Measurements from ENCODE around the gene PEBP1.

PEBP1 gene

GRCh38 chr12:118137148-118137678, 1.3 kb downstream of the PEBP1 start:
- DNase-seq, result no peak

GRCh38 chr12:118140825-118141224, 4.9 kb downstream of the PEBP1 start:
- no peak for DNase-seq

GRCh38 chr12:118144499-118144898, 8.6 kb downstream of the PEBP1 start:
- DNase-seq, result no peak

- DNase-seq, result no peak
Observed at GRCh38 chr12:118145113-118145797, 9.3 kb downstream of the PEBP1 start.

GRCh38 chr12:118145798-118146156, 9.9 kb downstream of the PEBP1 start:
- no peak for DNase-seq

- no peak for DNase-seq
Observed at GRCh38 chr12:118148287-118148686, 12.4 kb downstream of the PEBP1 start.

GRCh38 chr12:118150625-118151024, 14.7 kb downstream of the PEBP1 start:
- no peak for DNase-seq

- DNase-seq, result no peak
Observed at GRCh38 chr12:118151755-118152154, 15.8 kb downstream of the PEBP1 start.

- DNase-seq, result no peak
Observed at GRCh38 chr12:118160536-118160935, 24.6 kb downstream of the PEBP1 start.

- DNase-seq, result no peak
Observed at GRCh38 chr12:118164798-118165486, 29.0 kb downstream of the PEBP1 start.

GRCh38 chr12:118166946-118167345, 31.0 kb downstream of the PEBP1 start:
- no peak for DNase-seq

- DNase-seq, result no peak
Observed at GRCh38 chr12:118175823-118176447, 40.0 kb downstream of the PEBP1 start.

- no peak for DNase-seq
Observed at GRCh38 chr12:118183155-118183554, 47.2 kb downstream of the PEBP1 start.

- no peak for DNase-seq
Observed at GRCh38 chr12:118183711-118184110, 47.8 kb downstream of the PEBP1 start.

GRCh38 chr12:118185602-118186397, 49.9 kb downstream of the PEBP1 start:
- no peak for DNase-seq

GRCh38 chr12:118187751-118188435, 52.0 kb downstream of the PEBP1 start:
- DNase-seq, result no peak

GRCh38 chr12:118188690-118189371, 52.9 kb downstream of the PEBP1 start:
- DNase-seq, result no peak

GRCh38 chr12:118189741-118190191, 53.8 kb downstream of the PEBP1 start:
- no peak for DNase-seq

GRCh38 chr12:118190266-118190665, 54.3 kb downstream of the PEBP1 start:
- DNase-seq, result no peak

GRCh38 chr12:118193477-118193876, 57.6 kb downstream of the PEBP1 start:
- no peak for DNase-seq

- DNase-seq, result no peak
Observed at GRCh38 chr12:118193958-118194357, 58.0 kb downstream of the PEBP1 start.
